ENCODE measurements around the gene C6orf62. TPM values are rescaled to one million over a fixed set of nuclear protein-coding genes. Genes with fewer than 3 reads are reported as not detected.
"Not testable (repeated sequence)": the region's sequence is repeated elsewhere in the genome, so short reads cannot be mapped to it uniquely, and the experiment has no call there.

The C6orf62 gene
- total and polyA plus RNA-seq, 4 donors: 29.6 to 58.6 (median 49.4) TPM

DNA sequence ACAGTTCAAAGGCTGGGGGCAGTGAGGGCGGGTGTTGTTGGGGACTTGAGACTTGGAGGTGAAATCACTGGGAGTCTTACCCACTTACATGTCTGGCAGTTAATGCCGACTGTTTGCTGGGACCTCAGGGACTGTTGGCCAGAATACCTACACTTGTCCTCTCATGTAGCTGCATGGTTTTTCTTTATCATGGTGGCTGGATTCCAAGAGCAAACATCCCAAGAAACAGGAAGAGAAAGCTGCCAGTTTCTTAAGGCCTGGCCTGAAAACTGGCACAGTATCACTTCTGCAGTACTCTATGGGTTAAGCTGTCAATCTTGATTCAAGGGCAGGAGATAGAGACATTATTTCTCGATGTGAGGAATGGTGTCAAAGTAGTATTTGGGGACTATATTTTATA is 19.8 kb upstream of the C6orf62 start:
- Histone ChIP-seq H3K27ac (ENCODE audit: low read depth in 1 of 2, low read length in 2 of 2) (no peak overlapping the region), H3K4me1 (ENCODE audit: control insufficient read depth in 4 of 4, insufficient read depth in 4 of 4, low read length in 3 of 4) (no peaks in the 10 kb centered on the region), H3K4me3 (ENCODE audit: low read depth in 1 of 3, low read length in 3 of 3) (no peak overlapping the region), H3K27me3 (ENCODE audit: control insufficient read depth in 4 of 4, insufficient read depth in 4 of 4, low read length in 3 of 4) (no peaks in the 10 kb centered on the region), H3K36me3 (ENCODE audit: control insufficient read depth in 4 of 4, insufficient read depth in 3 of 4, low read depth in 1 of 4, low read length in 3 of 4) (no peaks in the 10 kb centered on the region), H3K9ac (ENCODE audit: low read depth in 1 of 2, low read length in 2 of 2) (no peak overlapping the region), H3K9me3 (ENCODE audit: control insufficient read depth in 4 of 4, low read length in 3 of 4) (no peaks in the 10 kb centered on the region)
- DNase-seq (ENCODE audit: low spot score): no peak
- WGBS: 79% methylated on average over 3 of the region's 3 CpGs
- no peak for TF ChIP-seq HNF4G (IDR thresholded peaks at IDR 0.05)
- TF ChIP-seq, protein P1, sequence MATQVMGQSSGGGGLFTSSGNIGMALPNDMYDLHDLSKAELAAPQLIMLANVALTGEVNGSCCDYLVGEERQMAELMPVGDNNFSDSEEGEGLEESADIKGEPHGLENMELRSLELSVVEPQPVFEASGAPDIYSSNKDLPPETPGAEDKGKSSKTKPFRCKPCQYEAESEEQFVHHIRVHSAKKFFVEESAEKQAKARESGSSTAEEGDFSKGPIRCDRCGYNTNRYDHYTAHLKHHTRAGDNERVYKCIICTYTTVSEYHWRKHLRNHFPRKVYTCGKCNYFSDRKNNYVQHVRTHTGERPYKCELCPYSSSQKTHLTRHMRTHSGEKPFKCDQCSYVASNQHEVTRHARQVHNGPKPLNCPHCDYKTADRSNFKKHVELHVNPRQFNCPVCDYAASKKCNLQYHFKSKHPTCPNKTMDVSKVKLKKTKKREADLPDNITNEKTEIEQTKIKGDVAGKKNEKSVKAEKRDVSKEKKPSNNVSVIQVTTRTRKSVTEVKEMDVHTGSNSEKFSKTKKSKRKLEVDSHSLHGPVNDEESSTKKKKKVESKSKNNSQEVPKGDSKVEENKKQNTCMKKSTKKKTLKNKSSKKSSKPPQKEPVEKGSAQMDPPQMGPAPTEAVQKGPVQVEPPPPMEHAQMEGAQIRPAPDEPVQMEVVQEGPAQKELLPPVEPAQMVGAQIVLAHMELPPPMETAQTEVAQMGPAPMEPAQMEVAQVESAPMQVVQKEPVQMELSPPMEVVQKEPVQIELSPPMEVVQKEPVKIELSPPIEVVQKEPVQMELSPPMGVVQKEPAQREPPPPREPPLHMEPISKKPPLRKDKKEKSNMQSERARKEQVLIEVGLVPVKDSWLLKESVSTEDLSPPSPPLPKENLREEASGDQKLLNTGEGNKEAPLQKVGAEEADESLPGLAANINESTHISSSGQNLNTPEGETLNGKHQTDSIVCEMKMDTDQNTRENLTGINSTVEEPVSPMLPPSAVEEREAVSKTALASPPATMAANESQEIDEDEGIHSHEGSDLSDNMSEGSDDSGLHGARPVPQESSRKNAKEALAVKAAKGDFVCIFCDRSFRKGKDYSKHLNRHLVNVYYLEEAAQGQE (IDR thresholded peaks at IDR 0.05): no peak
- TF ChIP-seq RAD21 (IDR thresholded peaks at IDR 0.05): no peak
- TF ChIP-seq, protein P2, sequence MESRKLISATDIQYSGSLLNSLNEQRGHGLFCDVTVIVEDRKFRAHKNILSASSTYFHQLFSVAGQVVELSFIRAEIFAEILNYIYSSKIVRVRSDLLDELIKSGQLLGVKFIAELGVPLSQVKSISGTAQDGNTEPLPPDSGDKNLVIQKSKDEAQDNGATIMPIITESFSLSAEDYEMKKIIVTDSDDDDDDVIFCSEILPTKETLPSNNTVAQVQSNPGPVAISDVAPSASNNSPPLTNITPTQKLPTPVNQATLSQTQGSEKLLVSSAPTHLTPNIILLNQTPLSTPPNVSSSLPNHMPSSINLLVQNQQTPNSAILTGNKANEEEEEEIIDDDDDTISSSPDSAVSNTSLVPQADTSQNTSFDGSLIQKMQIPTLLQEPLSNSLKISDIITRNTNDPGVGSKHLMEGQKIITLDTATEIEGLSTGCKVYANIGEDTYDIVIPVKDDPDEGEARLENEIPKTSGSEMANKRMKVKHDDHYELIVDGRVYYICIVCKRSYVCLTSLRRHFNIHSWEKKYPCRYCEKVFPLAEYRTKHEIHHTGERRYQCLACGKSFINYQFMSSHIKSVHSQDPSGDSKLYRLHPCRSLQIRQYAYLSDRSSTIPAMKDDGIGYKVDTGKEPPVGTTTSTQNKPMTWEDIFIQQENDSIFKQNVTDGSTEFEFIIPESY (IDR thresholded peaks at IDR 0.05): no peak
- no peak for TF ChIP-seq FOXA2 (IDR thresholded peaks at IDR 0.05)
- TF ChIP-seq SP1 (IDR thresholded peaks at IDR 0.05): no peak

DNA sequence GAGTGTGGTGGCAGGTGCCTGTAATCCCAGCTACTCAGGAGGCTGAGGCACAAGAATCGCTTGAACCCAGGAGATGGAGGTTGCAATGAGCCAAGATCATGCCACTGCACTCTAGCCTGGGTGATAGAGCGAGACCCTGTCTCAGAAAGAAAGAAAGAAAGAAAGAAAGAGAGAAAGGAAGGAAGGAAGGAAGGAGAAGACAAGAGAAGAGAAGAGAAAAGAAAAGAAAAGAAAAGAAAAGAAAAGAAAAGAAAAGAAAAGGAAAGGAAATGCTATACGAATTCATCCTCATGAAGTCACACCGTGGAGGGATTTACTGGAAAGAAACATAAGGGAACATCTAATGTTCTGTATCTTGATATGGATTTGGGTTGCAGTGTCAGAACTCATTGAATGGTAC is 15.8 kb upstream of the C6orf62 start:
- not testable (repeated sequence) for H3K4me1 ChIP-seq (ENCODE audit: control insufficient read depth in 4 of 4, insufficient read depth in 4 of 4, low read length in 3 of 4); DNase-seq (ENCODE audit: low spot score); H3K9ac ChIP-seq (ENCODE audit: low read depth in 1 of 2, low read length in 2 of 2); H3K27ac ChIP-seq (ENCODE audit: low read depth in 1 of 2, low read length in 2 of 2); H3K36me3 ChIP-seq (ENCODE audit: control insufficient read depth in 4 of 4, insufficient read depth in 3 of 4, low read depth in 1 of 4, low read length in 3 of 4); H3K9me3 ChIP-seq (ENCODE audit: control insufficient read depth in 4 of 4, low read length in 3 of 4); H3K4me3 ChIP-seq (ENCODE audit: low read depth in 1 of 3, low read length in 3 of 3); H3K27me3 ChIP-seq (ENCODE audit: control insufficient read depth in 4 of 4, insufficient read depth in 4 of 4, low read length in 3 of 4)
- 93% methylated on average over 4 of the region's 4 CpGs for WGBS

DNA sequence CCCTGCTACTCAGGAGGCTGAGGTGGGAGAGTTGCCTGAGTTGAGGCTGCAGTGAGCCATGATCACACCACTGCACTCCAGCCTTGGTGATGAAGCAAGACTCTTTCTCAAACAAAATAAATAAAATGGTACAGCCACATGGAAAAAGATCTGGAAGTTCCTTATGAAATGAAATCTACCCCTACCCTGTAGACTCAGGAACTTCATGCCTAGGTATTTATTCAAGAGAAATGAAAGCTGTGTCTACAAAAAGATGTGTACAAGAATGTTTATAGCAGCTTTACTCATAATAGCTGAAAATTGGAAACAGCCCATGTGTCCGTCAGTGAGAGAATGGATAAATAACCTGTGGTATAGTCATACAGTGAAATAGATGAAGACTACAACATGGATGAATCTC is 15.2 kb upstream of the C6orf62 start:
- no peak overlapping the region for H3K9ac ChIP-seq (ENCODE audit: low read depth in 1 of 2, low read length in 2 of 2)
- no peak for TF ChIP-seq HNF4G (IDR thresholded peaks at IDR 0.05)
- TF ChIP-seq FOXA1 (IDR thresholded peaks at IDR 0.05): no peak
- no peak for TF ChIP-seq TAF1 (conservative IDR thresholded peaks at IDR 0.05)
- TF ChIP-seq JUND (IDR thresholded peaks at IDR 0.05): no peak
- no peak for TF ChIP-seq YY1 (IDR thresholded peaks at IDR 0.05)
- TF ChIP-seq, protein P3, sequence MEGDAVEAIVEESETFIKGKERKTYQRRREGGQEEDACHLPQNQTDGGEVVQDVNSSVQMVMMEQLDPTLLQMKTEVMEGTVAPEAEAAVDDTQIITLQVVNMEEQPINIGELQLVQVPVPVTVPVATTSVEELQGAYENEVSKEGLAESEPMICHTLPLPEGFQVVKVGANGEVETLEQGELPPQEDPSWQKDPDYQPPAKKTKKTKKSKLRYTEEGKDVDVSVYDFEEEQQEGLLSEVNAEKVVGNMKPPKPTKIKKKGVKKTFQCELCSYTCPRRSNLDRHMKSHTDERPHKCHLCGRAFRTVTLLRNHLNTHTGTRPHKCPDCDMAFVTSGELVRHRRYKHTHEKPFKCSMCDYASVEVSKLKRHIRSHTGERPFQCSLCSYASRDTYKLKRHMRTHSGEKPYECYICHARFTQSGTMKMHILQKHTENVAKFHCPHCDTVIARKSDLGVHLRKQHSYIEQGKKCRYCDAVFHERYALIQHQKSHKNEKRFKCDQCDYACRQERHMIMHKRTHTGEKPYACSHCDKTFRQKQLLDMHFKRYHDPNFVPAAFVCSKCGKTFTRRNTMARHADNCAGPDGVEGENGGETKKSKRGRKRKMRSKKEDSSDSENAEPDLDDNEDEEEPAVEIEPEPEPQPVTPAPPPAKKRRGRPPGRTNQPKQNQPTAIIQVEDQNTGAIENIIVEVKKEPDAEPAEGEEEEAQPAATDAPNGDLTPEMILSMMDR (IDR thresholded peaks at IDR 0.05; ENCODE audit: low read depth, low read length, missing input control): no peak
- no peak for TF ChIP-seq NR2F2 (IDR thresholded peaks at IDR 0.05)
- TF ChIP-seq, protein P4, sequence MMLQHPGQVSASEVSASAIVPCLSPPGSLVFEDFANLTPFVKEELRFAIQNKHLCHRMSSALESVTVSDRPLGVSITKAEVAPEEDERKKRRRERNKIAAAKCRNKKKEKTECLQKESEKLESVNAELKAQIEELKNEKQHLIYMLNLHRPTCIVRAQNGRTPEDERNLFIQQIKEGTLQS (IDR thresholded peaks at IDR 0.05): no peak
- WGBS: 96% methylated on average over 1 of the region's 1 CpG
- peaks cover 0 to 3% (median 0%) of the 10 kb centered on the region in 4 donors for H3K4me1 ChIP-seq (ENCODE audit: control insufficient read depth in 4 of 4, insufficient read depth in 4 of 4, low read length in 3 of 4)
- H3K36me3 ChIP-seq (ENCODE audit: control insufficient read depth in 4 of 4, insufficient read depth in 3 of 4, low read depth in 1 of 4, low read length in 3 of 4): no peaks in the 10 kb centered on the region
- H3K27ac ChIP-seq (ENCODE audit: low read depth in 1 of 2, low read length in 2 of 2): no peak overlapping the region
- H3K9me3 ChIP-seq (ENCODE audit: control insufficient read depth in 4 of 4, low read length in 3 of 4): peaks cover 0 to 4% (median 2%) of the 10 kb centered on the region in 4 donors
- no peak for DNase-seq (ENCODE audit: low spot score)
- no peaks in the 10 kb centered on the region for H3K27me3 ChIP-seq (ENCODE audit: control insufficient read depth in 4 of 4, insufficient read depth in 4 of 4, low read length in 3 of 4)
- H3K4me3 ChIP-seq (ENCODE audit: low read depth in 1 of 3, low read length in 3 of 3): no peak overlapping the region

- WGBS: 92% methylated on average over 6 of the region's 6 CpGs
- not testable (repeated sequence) for H3K27ac ChIP-seq (ENCODE audit: low read depth in 1 of 2, low read length in 2 of 2); H3K4me1 ChIP-seq (ENCODE audit: control insufficient read depth in 4 of 4, insufficient read depth in 4 of 4, low read length in 3 of 4); DNase-seq (ENCODE audit: low spot score); H3K9ac ChIP-seq (ENCODE audit: low read depth in 1 of 2, low read length in 2 of 2); H3K27me3 ChIP-seq (ENCODE audit: control insufficient read depth in 4 of 4, insufficient read depth in 4 of 4, low read length in 3 of 4); H3K36me3 ChIP-seq (ENCODE audit: control insufficient read depth in 4 of 4, insufficient read depth in 3 of 4, low read depth in 1 of 4, low read length in 3 of 4); H3K9me3 ChIP-seq (ENCODE audit: control insufficient read depth in 4 of 4, low read length in 3 of 4)
- peak overlapping the region in 1 of 3 donors; percentile 45 for H3K4me3 ChIP-seq (ENCODE audit: low read depth in 1 of 3, low read length in 3 of 3)
Observed at GRCh38 chr6:24731456-24732134, 12.6 kb upstream of the C6orf62 start.

DNA sequence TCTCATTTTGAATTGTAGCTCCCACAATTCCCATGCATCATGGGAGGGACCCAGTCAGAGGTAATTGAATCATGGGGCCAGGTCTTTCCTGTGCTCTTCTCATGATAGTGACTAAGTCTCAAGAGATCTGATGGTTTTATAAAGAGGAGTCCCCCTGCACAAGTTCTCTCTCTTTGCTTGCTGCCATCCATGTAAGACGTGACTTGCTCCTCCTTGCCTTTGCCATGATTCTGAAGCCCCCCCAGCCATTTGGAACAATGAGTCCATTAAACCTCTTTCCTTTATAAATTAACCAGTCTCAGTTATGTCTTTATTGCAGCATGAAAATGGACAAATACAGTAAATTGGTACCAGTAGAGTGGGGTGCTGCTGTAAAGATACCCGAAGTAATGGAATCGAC is 11.7 kb upstream of the C6orf62 start:
- not testable (repeated sequence) for H3K36me3 ChIP-seq (ENCODE audit: control insufficient read depth in 4 of 4, insufficient read depth in 3 of 4, low read depth in 1 of 4, low read length in 3 of 4); H3K4me1 ChIP-seq (ENCODE audit: control insufficient read depth in 4 of 4, insufficient read depth in 4 of 4, low read length in 3 of 4); H3K9ac ChIP-seq (ENCODE audit: low read depth in 1 of 2, low read length in 2 of 2); H3K9me3 ChIP-seq (ENCODE audit: control insufficient read depth in 4 of 4, low read length in 3 of 4); DNase-seq (ENCODE audit: low spot score); H3K4me3 ChIP-seq (ENCODE audit: low read depth in 1 of 3, low read length in 3 of 3); H3K27me3 ChIP-seq (ENCODE audit: control insufficient read depth in 4 of 4, insufficient read depth in 4 of 4, low read length in 3 of 4); H3K27ac ChIP-seq (ENCODE audit: low read depth in 1 of 2, low read length in 2 of 2)
- 95% methylated on average over 3 of the region's 3 CpGs for whole genome bisulfite sequencing

All from liver (tissue), 9 donors.